Stimulated activated CD4-positive, alpha-beta T cell treated with anti-CD3 and anti-CD28 coated beads, Interleukin-4, amount 100 ng/mL, for 4 hours (primary cell): Measurements from ENCODE around the gene LILRA6.
"Not testable (repeated sequence)": the region's sequence is repeated elsewhere in the genome, so short reads cannot be mapped to it uniquely, and the experiment has no call there.

ENCODE experiments used
- DNase-seq, 2 experiments: peaks; one replicate each; pipeline ENCODE4 v3.0.0-alpha.2; 2020

Gene LILRA6

DNA sequence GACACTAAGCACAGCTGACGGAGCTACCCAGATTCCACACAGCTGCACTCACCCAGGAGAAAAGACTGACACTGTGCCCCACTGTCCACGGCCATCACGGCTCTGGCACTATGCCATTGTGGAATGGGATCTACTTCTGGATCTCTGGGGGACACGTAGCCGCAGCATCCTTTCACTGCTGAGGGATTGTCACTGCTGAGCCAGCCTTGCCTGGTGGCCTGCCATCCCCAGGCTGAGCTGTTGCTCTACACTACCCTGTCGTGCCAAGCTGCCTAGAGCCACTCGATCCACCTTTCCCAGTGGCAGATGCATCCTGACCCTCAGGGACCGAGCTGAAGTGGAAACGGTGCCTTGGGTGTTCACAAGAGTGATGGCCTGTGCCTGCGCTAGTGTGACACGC lies 19.5 kb upstream of the LILRA6 start:
- DNase-seq = no peak

DNA sequence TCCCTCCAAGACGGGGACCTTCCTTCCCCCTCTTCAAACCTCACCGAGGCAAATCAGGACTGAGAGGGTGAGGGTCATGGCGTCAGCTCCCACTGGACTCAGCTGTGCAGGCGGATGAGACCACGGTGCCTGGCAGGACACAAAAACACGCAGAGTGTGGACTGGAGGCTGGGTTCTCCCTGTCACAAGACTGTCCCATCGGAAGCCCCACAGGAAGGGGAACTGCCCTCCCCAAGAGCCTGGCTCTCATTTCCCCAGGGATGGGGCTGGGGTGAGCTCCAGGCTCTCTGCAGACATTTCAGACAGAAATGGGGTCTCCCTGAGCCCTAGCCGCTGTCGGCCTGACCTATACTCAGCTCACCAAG lies 14.5 kb upstream of the LILRA6 start, which contains the start of gene LILRB5:
Gene LILRB5 (minus strand): TSS at position 158 of the 365 bp plus-strand sequence. CDS start 80 bp downstream, at position 78.
- DNase-seq = no peak

DNA sequence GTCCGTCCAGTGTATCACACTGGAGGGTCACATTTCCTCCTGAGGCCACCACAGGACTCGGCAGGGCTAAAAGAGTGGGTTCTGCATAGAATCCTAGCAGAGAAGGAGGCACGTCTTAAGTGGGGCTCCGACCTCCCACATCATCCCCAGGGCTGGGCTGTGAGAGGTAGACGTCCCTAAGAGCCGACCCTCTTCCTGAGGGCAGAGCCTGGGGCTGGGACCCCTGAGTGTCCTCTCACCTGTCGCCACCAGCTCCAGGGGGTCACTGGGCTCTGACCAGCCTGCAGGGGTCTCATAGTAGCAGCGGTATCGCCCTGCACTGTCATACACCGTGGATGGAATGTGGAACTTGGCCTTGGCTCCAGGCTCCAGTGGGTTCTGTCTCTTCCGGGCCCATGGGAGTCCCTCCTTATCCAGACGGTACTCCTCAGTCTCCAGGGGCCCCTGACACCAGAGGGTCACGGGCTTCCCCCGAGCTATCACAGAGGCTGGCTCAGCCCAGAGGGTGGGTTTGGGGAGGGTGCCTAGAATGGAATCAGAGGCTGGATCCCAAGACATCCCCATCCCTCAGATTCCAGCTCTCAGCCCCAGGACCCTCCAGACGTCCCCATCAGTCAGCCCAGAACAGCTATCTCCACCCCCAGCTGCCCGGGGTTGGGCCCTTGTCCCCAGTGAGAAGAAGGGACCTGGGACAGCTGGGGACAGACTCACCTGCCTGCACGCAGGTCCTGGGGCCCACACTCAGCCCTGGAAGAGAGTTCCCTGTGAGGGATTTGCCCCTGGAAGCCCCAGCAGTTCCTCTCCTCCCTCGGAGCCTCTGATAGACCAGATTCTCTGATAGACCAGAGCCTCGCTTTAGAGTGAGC lies 13.9 kb upstream of the LILRA6 start:
- no peak for DNase-seq

DNA sequence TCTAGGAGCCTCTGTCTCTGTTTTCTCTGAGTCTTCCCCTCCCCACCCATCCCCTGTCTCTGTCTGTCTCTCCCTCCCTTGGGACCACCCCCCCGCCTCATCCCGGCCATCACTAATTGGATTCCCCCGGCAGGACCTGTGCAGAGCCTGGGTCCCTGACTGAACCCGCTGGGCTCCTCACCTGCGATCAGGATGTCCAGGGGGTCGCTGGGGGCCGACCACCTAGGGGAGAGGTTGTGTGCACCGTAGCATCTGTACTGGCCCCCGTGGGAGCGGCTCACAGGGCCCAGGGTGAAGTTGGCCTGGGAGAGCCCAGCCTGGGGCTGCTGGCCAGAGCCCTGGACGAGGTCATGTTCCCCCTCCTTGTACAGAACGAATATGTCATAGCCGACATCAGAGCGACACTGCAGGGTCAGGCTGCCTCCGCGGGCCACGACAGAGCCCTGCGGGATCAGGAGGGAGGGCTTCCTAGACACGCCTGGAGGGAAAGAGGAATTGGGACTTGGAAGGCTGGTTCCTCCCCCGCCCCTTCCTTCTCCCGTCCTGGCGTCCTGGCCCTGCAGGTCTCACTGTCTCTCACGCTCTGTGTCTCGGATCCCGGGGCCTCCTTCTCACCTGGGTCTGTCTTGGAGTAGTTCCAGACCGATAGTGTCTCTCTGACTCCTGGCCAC lies 12.7 kb upstream of the LILRA6 start:
- DNase-seq = no peak

DNA sequence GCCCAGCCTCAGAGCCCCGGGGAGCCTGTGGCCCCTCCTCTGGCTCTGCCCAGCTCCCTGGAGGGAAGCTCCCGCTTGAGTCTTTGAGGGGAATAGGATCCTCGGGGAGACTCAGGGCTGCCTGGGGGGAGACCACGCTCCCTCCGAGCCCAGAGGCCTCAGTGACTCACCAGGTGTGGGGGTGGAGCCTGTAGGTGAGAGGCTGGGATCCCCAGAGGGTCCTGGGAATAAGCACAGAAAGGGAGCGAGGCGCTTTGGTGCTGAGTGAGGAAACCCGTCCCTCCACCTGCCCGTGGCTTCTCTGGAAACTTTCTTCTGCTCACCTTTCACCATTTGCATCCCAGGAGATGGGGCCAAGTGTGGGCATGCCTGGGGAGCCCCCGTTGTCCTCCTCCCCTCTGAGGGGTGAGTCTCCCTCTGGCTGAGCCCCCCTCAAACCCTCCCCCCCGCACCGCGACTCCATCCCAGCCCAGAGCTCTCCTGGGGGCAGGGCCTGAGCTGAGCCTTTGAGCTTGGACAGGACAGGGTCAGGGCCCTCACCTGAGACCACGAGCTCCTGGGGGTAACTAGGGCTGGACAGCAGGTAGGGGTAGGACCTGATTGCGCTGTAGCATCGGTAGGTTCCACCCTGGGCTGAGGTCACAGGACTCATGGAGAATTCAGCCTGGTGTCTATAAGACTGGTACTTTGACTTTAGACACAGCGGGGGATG lies 11.8 kb upstream of the LILRA6 start:
- DNase-seq = no peak

DNA sequence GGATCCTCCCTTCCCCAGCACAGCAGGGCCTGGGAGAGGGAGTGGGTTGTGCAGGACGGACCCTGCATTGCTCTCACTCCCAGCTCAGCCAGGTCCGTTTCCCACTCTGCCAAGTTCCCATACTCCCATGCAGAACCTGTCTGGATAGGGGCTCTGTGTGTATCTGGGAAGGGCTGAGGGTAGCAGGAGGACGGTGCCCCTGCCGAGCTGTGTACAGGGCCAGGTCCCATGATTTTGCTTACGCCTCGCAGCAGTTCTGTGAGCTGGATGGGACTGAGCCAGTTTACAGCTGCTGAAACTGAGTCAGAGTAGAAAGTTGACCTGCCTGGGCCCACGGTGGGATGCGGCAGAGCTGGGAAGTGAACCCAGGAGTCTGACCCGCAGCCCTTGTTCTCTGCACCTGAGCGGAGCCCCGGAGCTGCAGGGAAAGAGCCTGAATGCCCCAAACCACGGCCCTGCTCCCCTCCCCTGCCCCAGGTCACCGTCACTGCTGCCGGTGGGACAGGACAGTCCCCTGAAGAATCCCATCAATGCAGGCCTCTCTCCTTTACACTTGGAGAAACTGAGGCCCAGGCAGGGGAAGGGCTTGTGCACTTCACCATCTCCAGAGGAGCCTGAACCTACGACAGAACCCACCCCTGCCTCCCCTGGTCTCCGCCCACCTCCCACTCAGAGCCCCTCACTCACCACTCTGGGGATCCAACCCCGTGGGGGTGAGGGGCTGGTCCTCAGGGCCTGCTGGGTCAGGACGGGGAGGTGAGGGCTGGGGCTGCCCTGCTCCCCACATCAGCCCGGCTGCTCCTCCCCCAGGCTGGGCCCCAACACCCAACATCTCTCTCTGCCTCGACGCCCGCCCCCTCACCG lies 11.0 kb upstream of the LILRA6 start:
- no peak for DNase-seq

DNA sequence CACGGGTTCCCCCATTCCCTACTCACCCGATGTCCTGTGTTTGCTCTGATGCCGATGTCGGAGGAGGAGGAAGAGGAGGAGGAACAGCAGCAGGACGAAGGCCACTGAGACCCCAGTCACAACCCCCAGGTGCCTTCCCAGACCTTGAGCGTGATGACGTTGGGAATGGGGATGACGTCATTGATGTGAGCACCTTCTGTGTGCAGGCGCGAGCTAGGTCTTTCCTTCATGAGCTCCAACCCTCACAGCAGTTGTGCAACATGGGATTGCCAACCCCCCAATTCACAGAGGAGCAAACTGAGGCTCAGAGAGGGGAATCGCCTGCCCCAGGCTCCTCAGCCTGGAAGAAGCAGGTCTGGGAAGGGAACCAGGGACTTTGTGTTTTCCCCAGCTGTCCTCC lies 10.3 kb upstream of the LILRA6 start:
- no peak for DNase-seq

DNA sequence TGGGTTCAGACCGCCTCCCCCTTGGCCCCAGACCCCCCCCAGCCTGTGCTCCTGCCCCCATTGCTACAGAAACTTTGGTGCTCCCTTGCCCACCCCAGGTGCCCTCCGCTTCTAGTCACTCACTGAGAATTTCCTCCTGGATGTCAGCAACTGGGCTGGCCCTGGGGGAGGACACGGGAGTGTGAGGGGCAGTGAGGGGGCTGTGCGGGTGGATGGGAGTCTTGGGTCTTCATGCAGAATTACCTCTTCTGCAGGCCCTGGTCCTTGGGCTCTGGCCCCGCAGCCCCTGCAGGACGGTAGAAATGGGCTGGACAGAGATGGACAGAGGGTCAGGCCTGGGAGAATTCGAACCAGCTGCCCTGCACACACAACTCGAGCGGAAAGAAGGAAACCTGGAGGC lies 9.7 kb upstream of the LILRA6 start:
- DNase-seq = no peak

DNA sequence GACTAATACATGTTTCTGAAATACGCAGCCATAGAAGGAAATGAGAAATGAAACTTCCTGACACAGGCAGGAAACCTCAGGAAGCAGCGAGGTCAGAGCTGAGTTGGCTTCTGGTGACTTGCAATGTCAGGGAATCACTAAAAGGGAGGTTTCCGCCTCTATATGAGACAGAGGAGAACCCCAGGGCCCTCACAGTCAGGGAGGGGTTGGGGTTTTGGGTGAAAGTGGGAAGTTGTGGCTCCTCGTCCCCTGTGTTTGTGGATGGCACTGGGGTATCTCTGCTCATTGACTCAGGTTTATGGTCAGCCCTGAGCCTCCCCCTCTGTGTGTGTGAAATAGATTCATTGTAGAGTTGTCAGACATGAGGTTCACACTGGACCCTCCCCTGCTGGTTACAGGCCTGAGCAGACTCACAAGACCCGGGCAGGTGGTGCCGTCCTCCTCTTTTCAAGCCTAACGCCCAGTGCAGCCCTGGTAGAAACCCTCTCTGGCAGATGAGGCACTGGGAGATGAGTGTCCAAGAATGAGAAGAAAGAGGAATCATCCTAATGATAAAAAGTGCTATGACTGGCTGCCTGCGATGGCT lies 5.5 kb upstream of the LILRA6 start:
- peak in 1 of 2 experiments; percentile 11 for DNase-seq

DNA sequence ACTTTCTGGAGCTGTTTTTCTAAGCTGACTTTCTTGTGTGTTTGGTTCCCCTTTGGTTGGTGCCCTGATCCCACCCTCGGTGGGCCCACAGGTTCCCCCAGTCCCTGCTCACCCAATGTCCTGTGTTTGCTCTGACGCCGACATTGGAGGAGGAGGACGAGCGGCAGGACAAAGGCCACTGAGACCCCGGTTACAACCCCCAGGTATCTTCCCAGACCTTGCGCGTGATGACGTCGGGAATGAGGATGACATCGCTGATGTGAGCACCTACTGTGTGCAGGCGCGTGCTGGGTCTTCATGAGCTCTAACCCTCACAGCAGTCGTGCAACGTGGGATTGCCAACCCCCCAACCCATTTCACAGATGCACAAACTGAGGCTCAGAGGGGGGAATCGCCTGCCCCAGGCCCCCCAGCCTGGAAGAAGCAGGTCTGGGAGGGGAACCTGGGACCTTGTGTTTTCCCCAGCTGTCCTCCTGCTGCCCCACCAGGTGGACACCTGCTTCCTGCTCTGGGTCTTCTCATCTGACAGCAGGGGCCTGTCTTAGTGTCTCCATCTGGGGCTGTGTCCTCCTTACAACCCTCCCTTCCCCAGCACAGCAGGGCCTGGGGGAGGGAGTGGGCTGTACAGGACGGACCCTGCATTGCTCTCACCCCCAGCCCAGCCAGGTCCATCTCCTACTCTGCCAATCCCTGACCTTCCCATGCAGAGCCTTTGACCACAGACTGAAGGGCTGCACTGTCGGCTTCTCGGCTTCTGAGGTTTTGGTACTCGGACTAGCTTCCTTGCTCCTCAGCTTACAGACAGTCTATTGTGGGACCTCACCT lies 4.7 kb upstream of the LILRA6 start:
- DNase-seq = no peak

DNA sequence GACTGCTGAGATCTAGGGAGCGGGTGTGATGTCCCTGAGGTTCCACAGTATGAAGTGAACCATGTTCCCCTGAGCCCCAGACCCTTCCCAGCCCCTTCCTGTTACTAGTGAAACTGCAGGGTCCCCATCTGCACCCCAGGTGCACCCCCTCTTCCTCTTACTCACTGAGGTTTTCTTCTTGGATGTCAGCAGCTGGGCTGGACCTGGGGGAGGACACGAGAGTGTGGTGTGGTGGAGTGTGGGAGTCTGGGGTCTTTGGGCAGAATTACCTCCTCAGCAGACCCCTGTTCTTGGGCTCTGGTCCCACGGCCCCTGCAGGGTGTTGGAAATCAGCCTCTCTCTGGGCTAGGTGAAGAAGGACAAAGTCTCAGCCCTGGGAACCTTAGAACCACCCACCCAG lies 3.3 kb upstream of the LILRA6 start:
- no peak for DNase-seq

DNA sequence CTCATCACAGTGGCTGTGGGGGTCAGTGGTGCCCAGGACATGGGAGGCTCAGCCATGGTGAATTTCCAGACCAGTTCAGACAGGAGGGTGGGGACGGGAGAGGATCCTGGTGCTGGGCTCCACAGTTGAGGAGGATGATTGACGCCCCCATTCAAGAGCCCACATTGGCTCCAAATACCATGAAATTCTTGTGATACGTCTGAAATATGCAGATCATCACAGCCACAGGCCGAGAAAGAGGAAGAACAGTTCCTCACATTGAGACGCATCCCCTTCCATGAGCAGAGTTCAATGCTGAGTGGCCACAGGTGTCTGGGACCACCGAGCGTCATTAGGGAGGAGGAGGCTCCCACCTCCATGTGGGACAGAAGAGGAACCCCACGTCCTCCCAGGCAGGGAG lies 1.2 kb upstream of the LILRA6 start:
- DNase-seq = not testable (repeated sequence)

DNA sequence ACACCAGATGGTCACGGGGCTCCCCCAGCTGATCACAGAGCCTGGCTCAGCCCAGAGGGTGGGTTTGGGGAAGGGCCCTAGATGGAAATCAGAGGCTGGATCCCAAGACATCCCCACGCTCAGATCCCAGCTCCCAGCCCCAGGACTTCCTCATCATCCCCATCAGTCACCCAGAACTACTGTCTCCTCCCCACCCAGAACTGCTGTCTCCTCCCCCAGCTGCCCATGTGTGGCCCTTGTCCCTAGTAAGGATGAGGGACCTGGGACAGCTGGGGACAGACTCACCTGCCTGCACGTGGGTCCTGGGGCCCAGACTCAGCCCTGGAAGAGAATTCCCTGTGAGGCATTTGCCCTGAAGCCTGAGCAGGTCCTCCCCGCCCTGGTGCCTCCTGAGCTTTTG lies 356 bp downstream of the LILRA6 start:
- not testable (repeated sequence) for DNase-seq

DNA sequence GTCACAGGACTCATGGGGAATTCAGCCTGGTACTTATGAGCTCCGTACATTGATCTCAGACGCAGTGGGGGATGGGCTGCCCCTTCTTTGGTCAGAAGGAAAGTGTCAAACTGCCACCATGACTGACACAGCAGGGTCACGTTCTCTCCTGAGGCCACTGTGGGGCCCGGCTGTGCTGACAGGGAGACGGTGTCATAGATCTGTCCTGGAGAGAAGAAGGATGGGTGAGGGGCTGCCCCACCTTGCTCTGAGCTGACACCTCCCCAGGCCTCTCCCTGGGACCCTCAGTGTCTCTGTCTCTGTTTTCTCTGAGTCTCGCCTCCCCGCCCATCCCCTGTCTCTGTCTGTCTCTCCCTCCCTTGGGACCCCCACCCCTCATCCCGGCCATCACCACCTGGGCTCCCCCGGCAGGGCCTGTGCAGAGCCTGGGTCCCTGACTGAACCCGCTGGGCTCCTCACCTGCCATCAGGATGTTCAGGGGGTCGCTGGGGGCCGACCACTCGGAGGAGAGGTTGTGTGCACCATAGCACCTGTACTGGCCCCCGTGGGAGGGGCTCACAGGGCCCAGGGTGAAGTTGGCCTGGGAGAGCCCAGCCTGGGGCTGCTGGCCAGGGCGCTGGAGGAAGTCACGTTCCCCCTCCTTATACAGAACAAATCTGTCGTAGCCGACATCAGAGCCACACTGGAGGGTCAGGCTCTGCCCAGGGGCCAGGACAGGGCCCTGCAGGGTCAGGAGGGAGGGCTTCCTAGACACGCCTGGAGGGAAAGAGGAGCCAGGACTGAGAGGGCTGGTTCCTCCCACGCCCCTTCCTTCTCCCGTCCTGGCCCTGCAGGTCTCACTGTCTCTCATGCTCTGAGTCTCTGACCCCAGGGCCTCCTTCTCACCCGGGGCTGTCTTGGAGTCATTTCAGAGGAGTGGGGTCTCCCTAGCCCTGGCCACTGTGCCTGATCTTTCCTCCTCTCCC lies 1.9 kb downstream of the LILRA6 start:
- not testable (repeated sequence) for DNase-seq

DNA sequence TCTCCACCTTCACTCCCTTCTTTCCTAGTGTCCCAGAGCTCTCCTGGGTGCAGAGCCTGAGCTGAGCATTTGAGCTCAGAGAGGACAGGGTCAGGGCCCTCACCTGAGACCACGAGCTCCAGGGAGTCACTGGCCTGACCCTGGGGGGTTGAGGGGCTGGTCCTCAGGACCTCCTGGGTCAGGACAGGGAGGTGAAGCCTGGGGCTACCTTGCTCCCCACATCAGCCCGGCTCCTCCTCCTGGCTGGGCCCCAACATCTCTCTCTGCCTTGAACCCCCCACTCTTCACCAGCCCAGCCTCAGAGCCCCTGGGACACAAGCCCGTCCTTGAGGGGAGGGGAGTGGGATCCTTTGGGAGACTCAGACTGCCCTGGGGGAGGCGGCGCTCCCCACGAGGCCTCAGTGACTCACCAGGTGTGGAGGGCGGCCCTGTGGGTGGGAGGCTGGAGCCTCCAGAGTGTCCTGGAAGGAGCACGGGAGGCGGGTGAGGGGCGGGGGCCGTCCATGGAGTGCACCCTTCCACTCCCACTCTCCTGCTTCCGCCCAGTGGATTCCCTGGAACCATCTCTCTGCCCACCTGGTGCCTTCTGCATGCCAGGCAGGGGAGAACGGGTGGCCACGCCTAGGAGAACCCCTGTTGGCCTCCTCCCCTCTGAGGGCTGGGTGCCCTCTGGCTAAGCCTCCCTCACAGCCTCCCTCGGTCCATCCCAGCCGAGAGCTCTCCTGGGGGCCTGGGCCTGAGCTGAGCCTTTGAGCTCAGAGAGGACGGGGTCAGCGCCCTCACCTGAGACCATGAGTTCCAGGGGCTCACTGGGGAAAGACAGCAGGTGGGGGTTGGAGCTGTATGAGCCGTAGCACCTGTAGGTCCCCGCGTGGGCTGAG lies 2.9 kb downstream of the LILRA6 start:
- DNase-seq = not testable (repeated sequence)

DNA sequence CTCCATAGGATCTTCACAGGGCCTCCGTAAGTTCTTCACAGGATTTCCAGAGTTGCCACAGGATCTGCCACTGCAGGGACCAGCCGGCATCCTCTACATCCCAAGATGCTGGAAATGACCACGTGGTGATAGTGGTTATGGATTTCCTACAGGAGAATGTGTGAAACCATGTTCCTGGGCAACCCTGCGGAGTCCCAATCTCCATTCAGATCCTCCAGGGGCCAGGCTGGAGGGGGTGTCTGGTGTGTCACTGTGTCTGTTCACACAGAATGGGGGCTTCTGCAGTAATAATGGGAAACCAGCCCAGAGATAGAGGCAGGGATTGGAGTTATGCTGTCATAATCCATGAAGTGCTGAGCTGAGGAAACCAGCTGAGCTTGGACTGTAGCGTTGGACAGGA lies 8.6 kb downstream of the LILRA6 start:
- no peak for DNase-seq

DNA sequence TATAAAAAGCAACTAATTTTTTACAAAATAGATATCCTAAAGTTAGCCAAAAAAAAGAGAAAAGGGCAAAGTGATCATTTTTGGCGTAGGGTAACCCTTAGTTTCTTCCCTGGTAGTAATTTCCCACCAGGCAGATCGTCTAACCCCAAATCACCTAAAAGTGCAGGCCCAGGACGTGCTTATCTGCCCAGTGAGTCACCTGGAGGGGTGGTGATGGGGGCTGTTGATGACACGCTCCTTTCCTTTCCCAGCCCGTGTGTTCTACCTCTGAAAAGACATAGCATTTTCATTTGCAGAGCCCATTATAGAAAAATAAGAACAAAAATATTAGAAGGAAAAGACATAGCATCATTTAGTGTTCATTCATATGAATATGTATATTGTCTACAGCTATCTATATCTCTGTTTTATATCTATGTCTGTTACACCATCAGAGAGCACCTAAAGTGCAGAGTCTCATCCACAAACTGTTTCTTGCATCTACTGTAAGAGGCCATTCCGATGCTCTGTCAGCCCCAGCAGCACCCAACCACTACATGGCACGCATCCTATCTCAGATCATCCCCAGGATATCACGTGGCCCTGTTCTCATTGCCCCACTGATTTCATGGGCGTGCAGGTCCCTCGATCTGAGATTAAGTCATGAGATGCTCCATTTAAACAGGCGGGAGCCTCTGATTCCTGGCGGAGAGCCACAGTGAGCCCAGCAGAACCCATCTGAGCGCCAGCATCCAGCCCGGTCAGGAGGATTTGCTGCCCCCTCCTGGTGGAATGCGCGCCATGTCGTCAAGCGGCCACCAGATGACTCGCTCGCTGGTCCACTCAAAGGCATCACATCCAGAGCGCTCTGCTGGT lies 11.3 kb downstream of the LILRA6 start:
- peak; percentile 70 to 82 for DNase-seq

DNA sequence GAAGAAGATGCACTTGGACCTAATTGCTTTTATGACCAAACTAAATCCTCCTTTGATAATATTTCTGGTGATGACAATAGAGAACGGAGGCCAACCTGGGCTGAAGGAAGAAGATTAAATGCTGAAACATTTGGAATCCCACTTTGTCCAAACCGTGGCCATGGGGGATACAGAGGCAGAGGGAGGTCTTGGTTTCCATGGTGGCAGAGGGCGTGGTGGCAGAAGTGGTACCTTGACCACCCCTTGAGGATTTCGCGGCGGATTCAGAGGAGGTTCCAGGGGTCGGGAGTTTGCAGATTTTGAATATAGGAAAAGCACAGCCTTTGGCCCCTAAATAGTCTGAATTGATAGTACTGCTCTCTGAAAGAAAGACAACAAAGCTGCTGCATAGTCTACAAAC lies 12.6 kb downstream of the LILRA6 start:
- DNase-seq = no peak
